HG02588 (cell line): Measurements from ENCODE around the gene CHRND.
A peak's percentile ranks its signal among the peaks of the same experiment; 100 is the strongest.

Source experiments
- ATAC-seq: cut with Tn5 transposase; IDR thresholded peaks from one replicate; pipeline ENCODE4 v1.9.1; 2021; ENCODE audit warnings: mild to moderate bottlenecking, moderate library complexity; ENCODE audit not compliant: unreplicated experiment

Gene CHRND

GRCh38 chr2:232541195-232541960 is 15.4 kb downstream of the CHRND start:
- ATAC-seq, result no peak

GRCh38 chr2:232541961-232542714 is 16.2 kb downstream of the CHRND start:
- ATAC-seq, result no peak

GRCh38 chr2:232542715-232543467 is 16.9 kb downstream of the CHRND start:
- no peak for ATAC-seq

GRCh38 chr2:232543491-232543890 is 17.5 kb downstream of the CHRND start:
- ATAC-seq, result no peak

GRCh38 chr2:232543928-232544631 is 18.1 kb downstream of the CHRND start:
- no peak for ATAC-seq

- ATAC-seq, result no peak
Measured at GRCh38 chr2:232544674-232545073, 18.7 kb downstream of the CHRND start.

- ATAC-seq, result no peak
Measured at GRCh38 chr2:232545511-232546375, 19.8 kb downstream of the CHRND start.

- ATAC-seq, result no peak
Measured at GRCh38 chr2:232547991-232548390, 22.0 kb downstream of the CHRND start.

GRCh38 chr2:232549655-232550353 is 23.8 kb downstream of the CHRND start:
- no peak for ATAC-seq

GRCh38 chr2:232550354-232551249 is 24.6 kb downstream of the CHRND start, which contains the start of the genes EIF4E2 and TIGD1:
EIF4E2 (plus strand) TSS chr2:232550689; CDS start chr2:232550725, 36 bp downstream.
TIGD1 (minus strand) TSS chr2:232550557; CDS start chr2:232549882, 675 bp downstream.
- ATAC-seq, result peak; percentile 93

- no peak for ATAC-seq
Measured at GRCh38 chr2:232551250-232551638, 25.3 kb downstream of the CHRND start.

GRCh38 chr2:232551776-232552175 is 25.8 kb downstream of the CHRND start:
- no peak for ATAC-seq

GRCh38 chr2:232556426-232556825 is 30.5 kb downstream of the CHRND start:
- ATAC-seq, result no peak

- ATAC-seq, result no peak
Measured at GRCh38 chr2:232562515-232563151, 36.7 kb downstream of the CHRND start.

GRCh38 chr2:232563580-232563979 is 37.6 kb downstream of the CHRND start:
- no peak for ATAC-seq

- no peak for ATAC-seq
Measured at GRCh38 chr2:232567721-232568120, 41.8 kb downstream of the CHRND start.

- no peak for ATAC-seq
Measured at GRCh38 chr2:232568161-232568560, 42.2 kb downstream of the CHRND start.

GRCh38 chr2:232569541-232569940 is 43.6 kb downstream of the CHRND start:
- no peak for ATAC-seq
